GM19324 (cell line): ENCODE results near the gene UBE2F.

Experiments used
- ATAC-seq: cut with Tn5 transposase; IDR thresholded peaks from one replicate; pipeline ENCODE4 v1.9.1; 2021; ENCODE audit warnings: mild to moderate bottlenecking, moderate library complexity; ENCODE audit not compliant: unreplicated experiment, low FRiP score

Gene UBE2F

DNA sequence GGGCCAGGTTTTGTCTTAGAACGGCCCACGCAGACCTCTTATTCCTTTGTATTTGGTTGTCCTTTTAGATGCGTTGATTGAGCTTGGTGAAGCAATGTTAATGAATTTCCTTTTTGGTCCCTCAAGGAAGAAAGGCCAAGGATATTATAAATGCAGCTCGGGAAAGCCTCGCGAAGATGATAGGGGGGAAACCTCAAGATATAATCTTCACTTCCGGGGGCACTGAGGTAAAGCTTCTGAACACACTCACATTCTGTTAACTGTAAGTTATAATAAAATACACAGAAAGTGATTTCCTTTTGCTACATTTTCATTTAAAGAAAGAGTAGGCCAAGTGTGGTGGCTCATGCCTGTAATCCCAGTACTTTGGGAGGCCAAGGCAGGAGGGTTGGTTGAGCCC lies 101.1 kb downstream of the UBE2F start:
- no peak for ATAC-seq

DNA sequence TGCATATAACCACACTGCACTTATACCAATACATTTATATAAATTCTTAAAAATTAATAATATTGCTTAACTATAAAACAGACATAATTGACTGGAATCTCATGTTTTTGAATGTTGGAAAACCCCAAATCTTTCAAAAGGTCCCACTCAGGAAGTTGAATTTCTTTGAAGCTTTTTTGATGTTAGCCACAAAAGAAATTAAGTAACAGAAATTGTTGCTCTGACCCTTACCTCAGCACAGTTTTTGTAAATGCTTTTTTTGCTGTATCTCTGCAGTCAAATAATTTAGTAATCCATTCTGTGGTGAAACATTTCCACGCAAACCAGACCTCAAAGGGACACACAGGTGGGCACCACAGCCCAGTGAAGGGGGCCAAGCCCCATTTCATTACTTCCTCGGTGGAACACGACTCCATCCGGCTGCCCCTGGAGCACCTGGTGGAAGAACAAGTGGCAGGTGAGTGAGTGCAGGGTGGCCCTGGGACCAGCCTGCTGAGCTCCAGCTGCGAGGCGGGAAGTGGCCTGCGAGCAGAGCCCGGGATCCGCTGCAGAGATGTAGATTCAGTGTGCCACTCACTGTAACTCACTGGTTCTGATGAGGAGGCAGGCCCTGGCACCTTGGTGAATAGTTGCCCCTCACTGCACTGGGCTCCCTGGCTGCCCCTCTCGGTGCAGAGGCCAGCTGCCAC lies 102.4 kb downstream of the UBE2F start:
- no peak for ATAC-seq

DNA sequence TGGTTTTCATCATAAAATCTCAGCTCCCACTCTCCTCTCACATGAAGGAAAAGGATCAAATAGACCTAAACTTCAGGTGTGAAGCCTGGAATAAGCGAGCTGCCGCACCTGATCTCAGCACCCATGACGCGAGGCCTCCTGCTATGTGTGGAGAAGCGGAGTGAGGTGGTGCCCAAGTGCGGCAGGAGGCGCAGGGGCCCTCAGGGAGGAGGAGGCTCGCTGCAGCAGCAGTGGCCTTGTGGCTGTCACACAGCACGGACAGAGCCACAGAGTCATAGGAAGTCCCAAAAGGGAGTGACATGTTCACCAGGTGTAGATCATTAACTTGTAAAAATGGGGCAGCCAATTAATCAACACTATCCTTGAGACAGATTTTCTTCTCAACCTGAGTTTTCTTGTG lies 103.1 kb downstream of the UBE2F start:
- ATAC-seq = no peak

DNA sequence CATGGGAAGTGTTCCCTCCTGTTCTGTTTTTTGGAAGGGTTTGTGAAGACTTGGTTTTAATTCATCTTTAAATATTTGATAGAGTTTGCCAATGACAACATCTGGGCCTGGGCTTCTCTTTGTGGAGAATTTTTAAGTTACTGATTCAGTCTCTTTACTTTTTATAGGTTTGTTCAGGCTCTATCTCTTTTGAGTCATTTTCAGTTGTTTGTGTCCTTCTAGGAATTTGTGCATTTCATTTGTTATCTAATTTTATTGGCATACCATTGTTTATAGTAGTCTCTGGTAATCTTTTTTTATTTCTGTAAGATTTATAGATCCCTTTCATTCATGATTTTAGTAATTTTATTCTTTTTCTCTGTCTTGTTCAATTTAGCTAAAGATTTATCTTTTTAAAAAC lies 108.6 kb downstream of the UBE2F start:
- ATAC-seq = no peak

DNA sequence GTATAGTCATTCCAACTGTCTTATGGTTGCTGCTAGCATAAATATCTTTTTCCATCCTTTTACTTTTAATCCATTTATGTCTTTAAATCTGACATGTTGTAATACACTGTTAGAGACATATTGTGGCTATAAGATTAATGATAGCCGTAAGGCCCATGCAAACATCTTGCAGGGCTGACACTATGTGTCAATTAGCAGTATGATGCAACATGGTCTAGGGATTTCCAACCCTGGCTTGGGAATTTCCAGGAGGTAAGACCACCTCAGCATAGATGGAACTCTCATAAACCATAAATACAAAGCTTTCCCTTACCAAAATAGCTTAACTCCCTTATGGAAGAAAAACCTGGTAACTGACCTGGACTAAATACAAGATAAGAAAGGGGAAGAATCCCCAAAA lies 110.5 kb downstream of the UBE2F start:
- no peak for ATAC-seq

DNA sequence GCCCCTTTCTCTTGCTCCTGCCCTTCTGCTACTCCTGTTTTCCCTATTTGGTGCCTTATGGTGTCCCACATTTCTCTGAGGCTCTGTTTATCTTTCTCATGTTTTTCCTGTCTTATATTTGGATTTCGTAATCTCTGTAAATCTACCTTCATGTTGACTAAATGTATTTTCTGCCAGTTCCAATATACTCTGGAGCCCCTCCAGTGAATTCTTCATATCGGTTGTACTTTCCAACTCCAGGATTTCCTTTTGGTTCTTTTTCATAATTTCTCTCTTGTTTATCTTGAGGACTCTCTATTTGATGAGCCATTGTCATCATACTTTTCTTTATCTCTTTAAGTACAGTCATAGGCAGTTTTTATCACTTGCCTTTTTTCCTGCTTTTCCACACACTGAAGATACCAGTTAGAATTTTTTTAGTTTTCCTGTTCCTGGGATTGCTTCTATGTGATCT lies 113.1 kb downstream of the UBE2F start:
- no peak for ATAC-seq

DNA sequence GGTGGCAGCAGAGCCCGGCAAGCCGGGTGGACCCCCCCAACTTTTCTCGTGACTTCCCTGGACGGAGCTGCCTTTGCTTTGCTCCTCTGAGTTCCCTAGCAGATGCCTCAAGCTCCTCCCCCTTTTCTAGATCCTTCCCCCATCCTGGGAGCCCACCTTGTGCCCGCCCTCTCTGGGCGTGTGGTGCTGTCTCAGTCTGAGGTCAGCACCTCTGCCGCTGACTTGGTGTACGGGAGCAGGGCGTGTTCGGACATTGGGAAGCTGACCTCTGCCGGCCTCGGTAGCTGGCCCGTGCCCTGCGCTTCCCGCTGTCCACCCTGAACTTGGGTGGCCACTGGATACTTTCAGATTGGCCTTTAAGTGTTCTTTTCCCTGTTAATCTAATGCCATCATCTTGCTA lies 113.7 kb downstream of the UBE2F start:
- no peak for ATAC-seq

DNA sequence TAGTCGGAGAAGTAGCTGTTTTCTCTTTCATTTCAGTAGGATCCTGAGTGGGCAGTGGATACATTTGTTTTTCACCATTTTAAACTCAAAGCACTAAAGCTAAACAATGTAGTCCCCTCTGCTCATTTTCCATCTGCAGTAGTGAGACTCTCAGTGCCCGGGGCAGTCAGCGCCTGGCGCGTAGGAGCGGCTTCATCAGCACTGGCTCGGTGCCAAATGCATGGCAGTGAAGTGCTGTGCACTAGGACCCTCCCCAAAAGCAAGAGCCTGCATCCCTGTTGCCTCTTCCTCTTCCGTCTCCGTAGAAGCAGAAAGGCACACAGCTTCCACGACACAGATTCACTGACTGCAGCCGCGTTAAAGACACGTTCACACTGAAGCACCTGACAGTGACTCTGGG lies 114.3 kb downstream of the UBE2F start:
- no peak for ATAC-seq

DNA sequence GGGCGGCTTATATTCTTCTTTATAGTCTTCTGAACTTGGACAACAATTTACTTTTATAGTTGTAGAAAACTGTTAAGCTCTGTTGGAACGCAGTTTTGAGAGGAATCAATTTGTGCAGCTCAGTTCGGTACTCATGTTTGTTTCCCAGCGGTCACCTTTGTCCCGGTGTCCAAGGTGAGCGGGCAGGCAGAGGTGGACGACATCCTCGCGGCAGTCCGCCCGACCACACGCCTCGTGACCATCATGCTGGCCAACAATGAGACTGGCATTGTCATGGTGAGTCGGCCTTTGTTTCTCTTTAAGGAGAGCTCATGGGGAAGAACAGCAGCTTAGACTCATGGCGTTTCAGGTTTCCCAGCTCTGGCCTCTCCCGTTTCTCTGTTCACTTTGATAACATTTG lies 114.7 kb downstream of the UBE2F start:
- no peak for ATAC-seq

DNA sequence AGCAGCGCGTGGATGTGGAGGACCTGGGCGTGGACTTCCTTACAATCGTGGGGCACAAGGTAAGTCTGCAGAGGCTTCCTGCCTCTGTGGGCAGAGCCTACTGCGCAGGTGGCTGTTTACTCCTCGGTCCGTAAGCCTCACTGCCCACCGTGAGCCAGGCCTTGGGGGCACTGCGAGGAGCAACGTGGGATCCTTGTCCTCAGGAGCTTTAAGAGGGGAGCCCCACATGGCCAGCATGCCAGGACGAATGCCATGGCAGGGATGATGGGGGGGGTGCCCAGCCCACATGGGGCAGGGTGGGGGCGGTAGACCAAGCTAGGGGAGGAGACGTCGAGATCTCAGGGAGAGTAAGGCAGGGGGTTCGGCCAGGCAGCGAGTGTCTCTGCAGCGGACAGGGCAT lies 115.3 kb downstream of the UBE2F start:
- ATAC-seq = no peak

DNA sequence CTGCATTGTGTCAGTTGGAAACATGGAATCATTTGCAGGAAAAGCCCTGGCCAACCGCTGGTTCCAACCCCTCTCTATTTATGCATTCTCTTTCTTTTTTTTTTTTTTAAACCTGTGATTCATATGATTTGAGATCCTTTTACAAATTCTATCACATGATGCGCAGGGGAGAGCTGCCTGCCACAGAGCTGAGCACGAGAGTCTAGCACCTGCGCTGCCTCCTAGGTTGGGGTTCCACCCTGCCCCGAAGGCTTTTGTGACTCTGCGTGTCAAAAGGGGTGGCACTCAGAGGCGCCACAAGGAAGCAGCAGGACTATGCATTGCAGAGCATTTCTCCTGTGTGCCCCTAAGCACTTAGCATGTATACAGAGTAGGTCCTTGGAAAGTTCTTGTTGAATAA lies 116.0 kb downstream of the UBE2F start:
- ATAC-seq = no peak

DNA sequence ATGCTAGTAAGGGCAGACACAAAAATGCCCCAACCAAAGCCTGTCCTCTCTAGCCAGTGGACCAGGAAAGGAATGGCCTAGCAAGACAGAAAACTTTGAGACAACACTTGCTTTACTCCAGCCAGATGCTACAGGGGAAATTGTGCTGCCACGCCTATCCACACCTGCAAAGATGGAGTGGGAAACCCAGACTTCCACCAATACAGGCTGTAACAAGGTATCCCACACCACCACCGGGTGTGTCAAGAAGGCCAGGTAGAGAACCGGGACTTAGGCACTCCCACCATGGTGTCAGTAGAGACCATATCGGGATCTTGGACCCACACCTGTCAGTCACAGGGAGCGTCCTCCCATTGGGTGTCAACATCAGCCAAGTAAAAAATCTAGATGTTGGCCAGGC lies 117.1 kb downstream of the UBE2F start:
- no peak for ATAC-seq

DNA sequence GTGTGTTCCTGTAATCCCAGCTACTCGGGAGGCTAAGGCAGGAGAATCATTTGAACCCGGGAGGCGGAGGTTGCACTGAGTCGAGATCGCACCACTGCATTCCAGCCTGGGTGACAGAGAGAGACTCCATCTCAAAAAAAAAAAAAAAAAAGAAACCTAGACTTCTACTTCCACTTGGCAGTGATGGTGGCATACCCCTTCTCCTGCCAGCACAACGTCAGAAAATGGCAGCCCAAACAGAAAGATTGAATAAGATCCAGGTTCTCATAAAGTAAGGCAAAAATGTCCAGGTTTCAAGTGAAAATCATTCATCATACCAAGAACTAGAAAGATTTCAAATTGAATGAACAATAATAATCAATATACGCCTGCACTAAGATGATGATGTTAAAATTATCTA lies 117.9 kb downstream of the UBE2F start:
- ATAC-seq = no peak

DNA sequence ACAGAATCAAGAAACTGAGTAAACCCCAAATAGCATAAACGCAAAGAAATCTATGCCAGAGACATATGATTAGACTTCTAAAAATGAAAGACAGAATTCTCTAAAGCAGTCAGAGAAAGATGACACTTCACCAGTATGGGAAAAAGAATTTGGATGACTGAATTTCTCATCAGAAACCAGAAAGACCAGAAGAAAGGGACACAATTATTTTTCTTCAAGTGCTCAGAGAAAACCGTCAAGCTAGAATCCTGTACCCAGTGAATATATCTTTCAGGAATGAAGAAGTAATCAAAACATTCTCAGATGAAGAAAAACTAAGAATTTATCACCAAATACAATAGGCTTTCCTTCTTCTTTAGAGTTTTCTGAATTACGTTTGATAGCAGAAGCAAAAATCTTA lies 119.1 kb downstream of the UBE2F start:
- no peak for ATAC-seq

DNA sequence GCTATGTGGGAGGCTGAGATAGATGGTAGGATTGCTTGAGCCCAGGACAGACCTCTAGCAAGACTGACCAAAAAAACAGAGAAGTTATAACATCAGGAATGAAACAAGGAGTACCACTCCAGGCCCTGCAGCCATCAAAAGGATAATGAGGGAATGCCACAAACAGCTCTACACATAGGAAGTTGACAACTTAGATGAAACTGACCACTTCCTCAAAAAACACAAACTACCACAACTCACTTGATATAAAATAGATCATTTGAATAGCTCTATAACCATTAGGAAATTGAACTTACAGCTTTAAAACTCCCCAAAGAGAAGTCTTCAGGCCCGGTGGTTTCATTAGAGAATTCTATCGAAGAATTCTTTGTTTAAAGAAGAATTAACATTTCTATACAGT lies 120.4 kb downstream of the UBE2F start:
- no peak for ATAC-seq

DNA sequence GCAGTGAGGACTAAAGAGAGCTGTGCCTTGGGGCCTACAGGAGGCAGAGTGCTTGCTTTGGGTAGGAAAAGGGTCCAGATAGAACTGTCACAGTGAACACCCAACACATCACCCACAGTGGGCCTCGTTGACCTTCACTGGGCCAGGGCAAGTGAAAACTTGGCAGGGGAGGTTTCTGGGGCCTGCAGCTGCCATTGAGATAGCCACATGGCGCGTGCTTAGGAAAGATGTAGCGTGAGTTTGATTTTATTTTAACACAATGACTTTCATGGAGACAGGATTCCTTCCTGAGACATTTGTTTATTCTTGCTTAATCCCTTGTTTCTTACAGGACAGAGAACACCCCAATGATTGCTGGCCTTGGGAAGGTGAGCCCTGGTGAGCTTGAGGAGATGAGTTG lies 124.1 kb downstream of the UBE2F start:
- ATAC-seq = no peak

DNA sequence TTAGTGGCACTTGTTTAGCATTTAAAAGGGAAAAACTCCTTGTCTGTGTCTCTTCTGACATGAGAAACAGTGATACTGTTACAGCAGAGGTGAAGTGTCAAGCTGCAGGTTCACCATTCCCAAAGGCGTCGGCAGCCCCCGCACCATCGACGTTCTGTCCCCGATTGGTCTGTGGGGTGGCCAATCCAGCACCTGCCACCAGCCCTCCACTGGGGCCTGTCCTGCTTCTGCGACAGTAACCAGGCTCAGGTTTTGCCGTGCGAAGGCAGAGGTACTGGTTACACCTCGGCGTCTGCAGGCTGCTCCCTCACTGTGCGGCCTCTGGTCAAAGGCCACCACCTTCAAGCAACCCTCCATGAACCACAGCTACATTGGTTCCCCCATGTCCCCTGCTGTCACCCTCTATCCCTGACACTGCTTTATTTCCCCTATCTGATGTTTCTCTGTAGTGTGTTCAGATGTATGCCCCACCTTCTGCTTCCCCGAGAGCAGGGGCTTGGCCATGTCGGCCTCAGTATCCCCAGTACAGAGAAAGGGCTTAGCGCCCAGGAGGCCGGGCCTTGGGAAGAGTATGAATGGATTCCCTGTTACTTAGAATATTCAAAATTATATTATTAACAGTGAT lies 124.7 kb downstream of the UBE2F start:
- no peak for ATAC-seq
